Activated naive CD8-positive, alpha-beta T cell treated with anti-CD3 and anti-CD28 coated beads, Interleukin-2, amount 10 ng/mL, durations not matched to agents 7 days and 5 days (primary cell): ENCODE results near the gene LRRC26. TPM values are rescaled to one million over a fixed set of nuclear protein-coding genes. Genes with fewer than 3 reads are reported as not detected.
"Not testable (repeated sequence)": the region's sequence is repeated elsewhere in the genome, so short reads cannot be mapped to it uniquely, and the experiment has no call there.

Experiments used
- ATAC-seq: fragments of 150-1000 bp; cut with Tn5 transposase; one replicate; pipeline ENCODE4 v1.10.0; 2021; ENCODE audit warnings: low read depth, moderate library complexity
- POLR2A ChIA-PET: fragments of 350-600 bp; sonication (Branson Sonifier 250); formaldehyde crosslinking; loops from one replicate; lab custom pipeline; 2021; ENCODE audit warnings: antibody characterized with exemption; lab: Charles Lee
- DNase-seq: peaks from one replicate; pipeline ENCODE4 v3.0.0; 2021
- H3K27ac Mint-ChIP-seq: one replicate; pipeline ENCODE4 v1.8.0; 2022; ENCODE audit warnings: mild to moderate bottlenecking, mixed read lengths
- H3K27me3 Mint-ChIP-seq: one replicate; pipeline ENCODE4 v1.8.0; 2022; ENCODE audit warnings: mild to moderate bottlenecking, moderate library complexity, mixed read lengths
- H3K36me3 Mint-ChIP-seq: one replicate; pipeline ENCODE4 v1.8.0; 2021; ENCODE audit warnings: mild to moderate bottlenecking, mixed read lengths
- H3K4me1 Mint-ChIP-seq: one replicate; pipeline ENCODE4 v1.8.0; 2021; ENCODE audit warnings: mixed read lengths
- H3K4me3 Mint-ChIP-seq: one replicate; pipeline ENCODE4 v1.8.0; 2022; ENCODE audit warnings: mild to moderate bottlenecking, moderate library complexity, mixed read lengths
- H3K9me3 Mint-ChIP-seq: one replicate; pipeline ENCODE4 v1.8.0; 2021; ENCODE audit warnings: mixed read lengths
- total RNA-seq, 2 experiments: library from RNA; stranded (reverse); gene quantifications; one replicate each; pipeline ENCODE4 v1.2.3, GENCODE V29; 2021

LRRC26 gene
- total RNA-seq, 2 experiments from 2014 or later = not detected

DNA sequence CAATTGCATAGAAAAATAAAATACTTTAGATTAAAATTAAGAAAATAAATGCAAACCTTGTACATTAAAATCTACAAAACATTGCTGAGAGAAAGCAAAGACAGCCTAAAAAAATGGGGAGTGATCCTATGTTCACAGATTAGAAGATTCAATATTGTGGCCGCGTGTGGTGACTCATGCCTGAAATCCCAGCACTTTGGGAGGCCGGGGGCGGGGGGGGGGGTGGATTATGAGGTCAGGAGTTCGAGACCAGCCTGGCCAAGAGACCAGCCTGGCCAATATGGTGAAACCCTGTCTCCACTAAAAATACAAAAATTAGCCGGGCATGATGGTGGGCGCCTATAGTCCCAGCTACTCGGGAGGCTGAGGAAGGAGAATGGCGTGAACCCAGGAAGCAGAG lies 34.7 kb downstream of the LRRC26 start:
- H3K4me3 Mint-ChIP-seq, H3K4me1 Mint-ChIP-seq, H3K27ac Mint-ChIP-seq, ATAC-seq, DNase-seq, POLR2A ChIA-PET, H3K36me3 Mint-ChIP-seq, H3K9me3 Mint-ChIP-seq: not testable (repeated sequence)
- peaks cover 54% of the 10 kb centered on the region for H3K27me3 Mint-ChIP-seq

GRCh38 chr9:137134191-137134590 lies 35.7 kb downstream of the LRRC26 start:
- POLR2A ChIA-PET = no interaction called here
- no peak for ATAC-seq
- DNase-seq = no peak
- Mint-ChIP-seq H3K9me3 (no peaks in the 10 kb centered on the region), H3K27ac (no peak overlapping the region), H3K4me1 (peaks cover 3% of the 10 kb centered on the region), H3K27me3 (peaks cover 47% of the 10 kb centered on the region), H3K4me3 (no peak overlapping the region), H3K36me3 (no peaks in the 10 kb centered on the region)

DNA sequence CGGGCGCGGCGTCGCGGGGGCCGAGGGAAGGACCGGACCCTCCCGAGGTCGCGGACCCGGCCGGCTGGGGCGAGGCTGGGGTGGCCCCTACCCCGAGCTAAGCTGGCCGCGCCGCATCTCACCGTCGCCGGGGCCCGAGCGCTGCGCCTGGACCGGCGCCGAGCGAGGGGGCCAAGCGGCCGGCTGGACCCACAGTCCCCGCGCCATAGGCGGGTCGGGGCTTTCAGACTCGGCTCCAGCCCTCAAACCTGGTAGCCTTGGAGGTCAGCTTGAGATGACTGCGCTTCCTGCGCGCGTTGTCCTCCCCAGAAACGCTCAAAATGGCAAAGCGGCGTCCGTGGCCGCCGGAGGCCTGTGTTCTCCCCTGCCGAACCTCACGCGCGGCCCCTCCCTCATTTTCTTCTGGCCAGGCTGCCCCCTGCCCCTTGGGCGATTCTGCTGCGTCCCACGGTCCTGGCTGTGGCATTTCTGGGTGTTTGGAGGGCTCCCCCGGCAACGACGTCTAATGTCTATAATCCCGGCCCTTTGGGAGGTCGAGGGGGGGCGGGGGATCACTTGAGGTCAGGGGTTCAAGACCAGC lies 39.6 kb downstream of the LRRC26 start:
- peak overlapping the region; percentile 79 for H3K27ac Mint-ChIP-seq
- POLR2A ChIA-PET = interaction anchor here (0.5 to 3.7 kb wide), 22 partner anchors 15 to 257 kb away, joined by 3 to 37 read pairs (median 6); partner anchors contain the start of genes ANAPC2, CLIC3, CYSRT1 and DPP7
- peaks cover 26% of the 10 kb centered on the region for H3K4me1 Mint-ChIP-seq
- H3K9me3 Mint-ChIP-seq = no peaks in the 10 kb centered on the region
- peak overlapping the region; percentile 87 for H3K4me3 Mint-ChIP-seq
- DNase-seq (no peak), ATAC-seq (no peak)
- H3K36me3 Mint-ChIP-seq = no peaks in the 10 kb centered on the region
- H3K27me3 Mint-ChIP-seq = peaks cover 19% of the 10 kb centered on the region

DNA sequence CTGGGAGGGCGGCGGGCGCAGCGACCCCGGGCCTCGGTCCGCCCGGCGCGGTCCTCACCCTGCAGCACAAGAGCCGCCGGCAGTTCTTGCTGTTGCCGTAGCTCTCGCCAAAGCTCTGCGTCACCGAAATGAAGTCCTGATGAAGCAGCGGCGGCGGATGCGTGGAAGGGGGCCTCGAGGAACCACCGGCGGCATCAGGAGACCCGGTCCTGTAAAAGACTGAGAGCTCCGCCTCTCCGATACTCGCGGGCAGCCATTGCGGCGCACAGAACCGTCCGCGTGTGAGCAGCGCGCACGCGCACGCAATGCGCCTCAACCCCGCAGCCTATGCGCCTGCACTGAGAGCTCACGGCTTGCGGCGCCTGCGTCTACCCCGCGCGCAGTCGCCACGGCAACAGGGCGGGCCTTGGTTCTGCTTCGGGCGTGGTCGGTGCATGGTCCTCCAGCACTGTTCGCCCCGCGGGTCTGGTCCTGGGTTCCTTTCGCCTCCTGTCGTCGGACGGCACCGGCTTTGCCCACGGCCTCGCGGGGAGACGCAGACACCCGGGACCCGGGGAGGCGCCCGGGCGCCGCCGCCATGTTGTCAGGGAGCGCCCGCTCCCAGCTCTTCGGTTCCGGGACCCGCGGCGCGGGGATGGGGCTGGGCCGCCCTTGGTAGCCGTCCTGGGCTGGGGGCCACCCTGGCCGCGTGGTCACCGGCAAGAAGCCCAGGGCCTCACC lies 40.2 kb downstream of the LRRC26 start:
- Mint-ChIP-seq H3K4me1 (peaks cover 26% of the 10 kb centered on the region), H3K9me3 (no peaks in the 10 kb centered on the region), H3K27ac (peak overlapping the region; percentile 78), H3K4me3 (peak overlapping the region; percentile 89), H3K27me3 (peaks cover 17% of the 10 kb centered on the region), H3K36me3 (no peaks in the 10 kb centered on the region)
- POLR2A ChIA-PET = interaction anchor here (0.5 to 3.7 kb wide), 27 partner anchors 15 to 401 kb away, joined by 3 to 37 read pairs (median 5); partner anchors contain the start of genes ANAPC2, CLIC3, CYSRT1 and DPP7
- DNase-seq = peak; percentile 90
- peak; percentile 96 for ATAC-seq

DNA sequence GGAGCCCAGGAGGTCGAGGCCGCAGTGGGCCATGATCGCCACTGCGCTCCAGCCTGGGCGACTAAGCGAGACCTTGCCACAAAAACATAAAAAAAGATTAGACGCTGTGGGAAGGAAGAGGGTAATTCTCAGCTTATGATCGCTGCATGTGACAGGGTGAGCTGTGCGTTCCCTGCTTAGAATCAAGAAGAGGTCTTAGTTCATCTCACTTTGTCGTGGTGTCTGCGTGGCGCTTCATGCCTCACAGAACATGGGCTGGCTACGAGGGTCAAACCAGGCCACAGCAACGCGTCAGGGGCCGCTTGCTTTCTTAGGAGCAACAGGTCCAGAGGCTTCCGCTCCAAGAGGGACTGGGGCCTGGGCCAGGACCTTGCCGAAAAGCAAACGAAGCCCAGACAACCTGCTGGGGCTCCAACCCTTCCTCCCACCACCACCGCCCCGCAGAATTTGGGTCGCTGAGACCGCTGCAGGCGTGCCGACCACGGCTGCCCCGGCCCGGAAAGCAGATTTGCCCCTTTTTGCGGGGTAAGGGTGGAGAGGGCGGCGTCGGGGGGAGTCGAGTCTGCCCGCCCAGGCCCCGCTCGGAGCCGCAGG lies 40.9 kb downstream of the LRRC26 start:
- Mint-ChIP-seq H3K27me3 (peaks cover 10% of the 10 kb centered on the region), H3K36me3 (no peaks in the 10 kb centered on the region), H3K4me3 (peak overlapping the region; percentile 89), H3K4me1 (peaks cover 26% of the 10 kb centered on the region), H3K9me3 (no peaks in the 10 kb centered on the region), H3K27ac (peak overlapping the region; percentile 90)
- POLR2A ChIA-PET = interaction anchor here (0.5 to 3.7 kb wide), 22 partner anchors 14 to 401 kb away, joined by 3 to 37 read pairs (median 6); partner anchors contain the start of genes ANAPC2, CLIC3, CYSRT1 and DPP7
- no peak for DNase-seq
- no peak for ATAC-seq

DNA sequence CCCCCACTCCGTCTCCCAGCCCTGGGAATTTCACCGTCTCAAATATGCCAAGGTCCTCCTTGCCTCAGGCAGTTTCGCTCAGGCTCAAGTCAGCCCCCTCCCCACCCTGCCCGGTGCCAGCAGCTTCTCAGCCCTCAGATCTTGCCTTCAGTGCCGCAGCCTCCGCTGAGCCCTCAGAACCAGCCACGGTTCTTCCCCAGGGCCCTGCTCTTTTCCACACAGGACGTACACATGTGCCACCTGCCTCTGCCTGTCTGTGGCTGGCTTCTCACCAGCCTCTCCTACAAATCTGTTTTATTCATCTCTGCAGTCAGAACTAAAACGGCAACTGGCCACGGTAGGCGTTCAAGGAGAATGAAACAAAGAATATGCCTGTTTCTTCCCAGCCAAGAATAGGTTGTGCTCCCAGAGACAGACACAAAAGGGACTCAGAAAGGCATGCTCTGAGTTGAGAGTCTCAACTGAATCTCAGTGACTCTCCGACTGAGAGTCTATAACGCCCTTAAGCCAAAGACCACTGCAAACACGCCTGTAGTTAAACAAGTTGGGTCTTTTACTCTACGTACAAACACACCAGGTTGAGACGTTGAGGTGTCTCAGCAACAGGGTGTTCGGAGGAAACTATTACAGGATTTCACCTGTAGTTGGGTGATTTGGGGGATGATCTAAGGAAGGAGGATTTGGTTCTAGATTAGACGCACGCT lies 41.5 kb downstream of the LRRC26 start:
- peak overlapping the region; percentile 89 for H3K4me3 Mint-ChIP-seq
- POLR2A ChIA-PET = interaction anchor here (0.6 to 3.7 kb wide), 15 partner anchors 19 to 112 kb away, joined by 3 to 37 read pairs (median 9); partner anchors contain the start of genes ANAPC2, CYSRT1, MAN1B1 and RNF208
- H3K27ac Mint-ChIP-seq = peak overlapping the region; percentile 90
- H3K36me3 Mint-ChIP-seq = no peaks in the 10 kb centered on the region
- DNase-seq = no peak
- peaks cover 9% of the 10 kb centered on the region for H3K27me3 Mint-ChIP-seq
- H3K4me1 Mint-ChIP-seq = peaks cover 27% of the 10 kb centered on the region
- ATAC-seq = no peak
- no peaks in the 10 kb centered on the region for H3K9me3 Mint-ChIP-seq

DNA sequence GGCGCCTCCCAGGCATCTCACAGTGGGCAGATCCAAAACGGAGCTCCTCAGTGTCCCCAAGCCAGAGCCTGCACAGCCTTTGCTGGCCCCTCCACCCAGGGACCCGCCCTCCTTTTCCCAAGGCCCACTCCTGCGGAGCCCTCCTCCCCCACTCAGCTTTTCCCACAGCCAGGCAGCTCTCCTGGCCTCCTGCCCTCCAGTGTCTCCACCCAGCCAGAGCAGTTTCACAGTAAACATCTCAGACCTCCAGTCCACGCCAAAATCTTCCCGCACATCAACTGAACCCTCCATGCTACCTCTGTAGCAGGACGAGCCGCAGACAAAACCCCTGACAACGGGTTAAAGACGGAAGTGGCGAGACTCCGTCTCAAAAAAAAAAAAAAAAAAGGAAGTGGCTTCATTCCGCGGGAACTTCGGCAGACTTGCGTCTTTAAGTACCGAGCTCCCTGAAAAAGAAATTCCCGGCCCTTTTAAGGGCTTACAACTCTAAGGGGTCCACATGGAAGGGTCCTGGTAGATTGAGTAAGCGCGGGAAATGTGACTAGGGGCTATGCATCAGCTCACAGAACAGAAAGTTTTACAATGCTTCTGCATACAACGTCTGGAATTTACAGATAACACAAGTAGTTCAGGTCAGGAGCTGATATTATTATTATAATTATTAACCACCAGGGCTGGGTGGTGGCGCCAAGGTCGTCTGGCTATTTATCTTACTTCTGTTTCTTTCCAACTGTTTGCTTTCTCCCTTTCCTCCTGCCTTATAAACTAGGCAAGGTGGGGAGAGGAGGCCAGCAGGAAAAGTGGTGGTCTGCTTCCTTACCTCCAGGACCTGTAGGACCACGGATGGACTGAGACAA lies 42.3 kb downstream of the LRRC26 start:
- Mint-ChIP-seq H3K4me3 (peak overlapping the region; percentile 89), H3K4me1 (peaks cover 29% of the 10 kb centered on the region), H3K9me3 (no peaks in the 10 kb centered on the region), H3K36me3 (no peaks in the 10 kb centered on the region), H3K27me3 (peaks cover 3% of the 10 kb centered on the region), H3K27ac (peak overlapping the region; percentile 91)
- DNase-seq (no peak), ATAC-seq (peak; percentile 6)
- POLR2A ChIA-PET = interaction anchor here (0.6 to 3.7 kb wide), 10 partner anchors 22 to 127 kb away, joined by 3 to 28 read pairs (median 4); partner anchors contain the start of genes ANAPC2, MAN1B1, RNF208 and SSNA1

- Mint-ChIP-seq H3K27ac (peak overlapping the region; percentile 91), H3K4me1 (peaks cover 29% of the 10 kb centered on the region), H3K4me3 (peak overlapping the region; percentile 89), H3K36me3 (no peaks in the 10 kb centered on the region), H3K27me3 (no peaks in the 10 kb centered on the region), H3K9me3 (no peaks in the 10 kb centered on the region)
- POLR2A ChIA-PET = interaction anchor here (0.7 to 3.7 kb wide), 6 partner anchors 40 to 127 kb away, joined by 3 to 28 read pairs (median 6); partner anchors contain the start of genes ANAPC2, MAN1B1, SSNA1 and TUBB4B
- ATAC-seq (no peak), DNase-seq (no peak)
Measured at GRCh38 chr9:137126786-137127185, 43.1 kb downstream of the LRRC26 start.

- H3K4me1 Mint-ChIP-seq = peaks cover 30% of the 10 kb centered on the region
- H3K27ac Mint-ChIP-seq = not testable (repeated sequence)
- POLR2A ChIA-PET = interaction anchor here (0.8 kb wide), 1 partner anchor 101 kb away, joined by 3 read pairs; the partner anchor contains the start of gene CYSRT1
Measured at GRCh38 chr9:137123952-137124462, 45.8 kb downstream of the LRRC26 start.

GRCh38 chr9:137123468-137123837 lies 46.4 kb downstream of the LRRC26 start:
- DNase-seq = no peak
- POLR2A ChIA-PET = interaction anchor here (0.6 to 0.8 kb wide), 4 partner anchors 19 to 552 kb away, joined by 3 to 5 read pairs (median 3); partner anchors contain the start of gene LRRC26
- Mint-ChIP-seq H3K27me3 (no peaks in the 10 kb centered on the region), H3K4me3 (no peak overlapping the region), H3K4me1 (peaks cover 26% of the 10 kb centered on the region), H3K27ac (no peak overlapping the region), H3K9me3 (no peaks in the 10 kb centered on the region), H3K36me3 (no peaks in the 10 kb centered on the region)
- ATAC-seq = no peak

More at GRCh38 chr9:137123952-137124462, 45.8 kb downstream of the LRRC26 start:
- not testable (repeated sequence) for ATAC-seq, H3K9me3 Mint-ChIP-seq, DNase-seq, H3K4me3 Mint-ChIP-seq, H3K36me3 Mint-ChIP-seq, H3K27me3 Mint-ChIP-seq

DNA sequence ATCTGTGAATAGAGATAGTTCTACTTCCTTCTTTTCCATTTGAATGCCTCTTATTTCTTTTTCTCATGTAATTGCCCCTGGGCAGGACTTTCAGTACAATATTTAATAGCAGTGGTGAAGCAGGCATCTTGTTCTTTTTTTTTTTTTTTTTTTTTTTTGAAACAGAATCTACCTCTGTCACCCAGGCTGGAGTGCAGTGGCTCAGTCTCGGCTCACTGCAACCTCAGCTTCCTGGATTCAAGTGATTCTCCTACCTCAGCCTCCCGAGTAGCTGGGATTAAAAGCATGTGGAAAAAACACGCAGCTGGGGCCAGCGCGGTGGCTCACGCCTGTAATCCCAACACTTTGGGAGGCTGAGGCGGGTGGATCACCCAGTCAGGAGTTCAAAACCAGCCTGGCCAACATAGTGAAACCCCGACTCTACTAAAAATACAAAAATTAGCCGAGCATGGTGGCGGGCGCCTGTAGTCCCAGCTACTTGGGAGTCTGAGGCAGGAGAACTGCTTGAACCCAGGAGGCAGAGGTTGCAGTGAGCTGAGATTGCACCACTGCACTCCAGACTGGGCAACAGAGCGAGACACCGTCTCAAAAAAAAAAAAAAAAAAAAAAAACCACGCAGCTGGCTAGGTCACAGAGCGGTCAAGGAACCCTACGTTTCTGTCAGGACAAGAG lies 46.9 kb downstream of the LRRC26 start:
- peaks cover 21% of the 10 kb centered on the region for H3K4me1 Mint-ChIP-seq
- not testable (repeated sequence) for H3K27me3 Mint-ChIP-seq, H3K4me3 Mint-ChIP-seq, H3K36me3 Mint-ChIP-seq, ATAC-seq, DNase-seq, H3K27ac Mint-ChIP-seq, H3K9me3 Mint-ChIP-seq
- POLR2A ChIA-PET = interaction anchor here (0.6 to 0.8 kb wide), 4 partner anchors 19 to 551 kb away, joined by 3 to 5 read pairs (median 3); partner anchors contain the start of gene LRRC26
